HG03442 (cell line): ENCODE data around the gene CLDN19.
"Not testable (repeated sequence)": the region's sequence is repeated elsewhere in the genome, so short reads cannot be mapped to it uniquely, and the experiment has no call there.

Experiments used
- ATAC-seq: cut with Tn5 transposase; IDR thresholded peaks from one replicate; pipeline ENCODE4 v1.9.1; 2021; ENCODE audit warnings: mild to moderate bottlenecking, moderate library complexity; ENCODE audit not compliant: unreplicated experiment

The CLDN19 gene

DNA sequence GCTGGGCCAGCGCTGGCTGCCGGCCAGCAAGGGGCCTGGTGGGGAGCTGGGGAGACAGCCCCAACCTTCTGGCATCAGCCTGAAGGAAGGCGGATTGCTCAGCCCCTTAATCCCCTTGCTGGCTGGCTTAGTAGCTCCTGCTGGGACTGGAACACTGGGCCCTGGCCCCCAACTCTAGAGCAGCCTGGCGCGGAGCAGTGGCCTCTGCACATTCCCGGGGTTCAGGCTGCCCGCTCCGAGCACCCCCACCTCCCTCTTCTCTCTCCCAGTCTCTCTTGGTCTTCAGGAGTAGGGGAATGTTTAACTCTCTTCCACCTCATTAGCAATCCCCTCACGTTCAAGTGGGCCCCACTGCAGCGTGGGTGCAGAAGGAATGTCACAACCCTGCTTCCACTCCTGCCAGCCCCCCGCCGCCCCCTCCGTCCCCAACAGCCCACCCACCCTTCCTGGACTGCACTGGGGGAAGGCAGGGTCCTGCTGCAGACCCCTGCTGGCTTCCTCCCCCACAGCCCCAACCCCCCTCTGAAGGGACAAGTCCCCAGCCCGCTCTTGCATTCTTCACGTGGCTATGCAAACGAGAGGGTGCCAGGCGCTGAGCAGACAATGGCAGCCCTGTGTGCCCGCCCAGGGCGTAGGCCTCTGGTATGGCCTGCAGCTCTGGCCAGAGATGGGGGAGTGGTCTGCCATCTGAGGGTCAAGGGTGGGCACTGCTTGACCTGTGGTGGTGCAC, 980 bp upstream of the CLDN19 start:
- ATAC-seq = no peak

DNA sequence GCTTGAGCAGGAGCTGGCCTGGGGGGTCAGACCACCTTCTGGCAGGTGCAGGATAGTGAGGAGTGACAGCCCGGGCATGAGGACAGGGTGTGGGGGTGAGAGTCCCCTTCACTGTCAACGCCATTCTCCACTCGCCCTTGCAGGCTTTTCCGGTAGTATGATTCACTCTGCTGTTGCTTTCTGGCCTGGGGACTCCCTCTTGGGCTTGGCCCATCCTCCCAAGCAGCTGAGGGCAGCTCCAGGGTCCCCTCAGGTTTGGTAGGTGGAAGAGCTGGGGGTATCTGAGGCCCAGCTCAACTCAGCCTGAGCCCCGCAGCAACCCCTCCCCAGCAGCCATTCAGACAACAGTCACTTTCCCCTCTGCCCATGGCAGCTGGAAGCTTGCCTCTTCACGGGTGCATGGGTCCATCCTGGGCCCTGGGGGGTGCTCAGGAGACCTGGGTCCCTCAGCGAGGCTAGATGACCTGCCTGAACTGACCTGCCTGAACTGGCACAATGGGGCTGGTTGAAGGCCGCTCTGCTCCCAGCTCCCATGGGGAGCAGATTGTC, 1.3 kb downstream of the CLDN19 start:
- no peak for ATAC-seq

DNA sequence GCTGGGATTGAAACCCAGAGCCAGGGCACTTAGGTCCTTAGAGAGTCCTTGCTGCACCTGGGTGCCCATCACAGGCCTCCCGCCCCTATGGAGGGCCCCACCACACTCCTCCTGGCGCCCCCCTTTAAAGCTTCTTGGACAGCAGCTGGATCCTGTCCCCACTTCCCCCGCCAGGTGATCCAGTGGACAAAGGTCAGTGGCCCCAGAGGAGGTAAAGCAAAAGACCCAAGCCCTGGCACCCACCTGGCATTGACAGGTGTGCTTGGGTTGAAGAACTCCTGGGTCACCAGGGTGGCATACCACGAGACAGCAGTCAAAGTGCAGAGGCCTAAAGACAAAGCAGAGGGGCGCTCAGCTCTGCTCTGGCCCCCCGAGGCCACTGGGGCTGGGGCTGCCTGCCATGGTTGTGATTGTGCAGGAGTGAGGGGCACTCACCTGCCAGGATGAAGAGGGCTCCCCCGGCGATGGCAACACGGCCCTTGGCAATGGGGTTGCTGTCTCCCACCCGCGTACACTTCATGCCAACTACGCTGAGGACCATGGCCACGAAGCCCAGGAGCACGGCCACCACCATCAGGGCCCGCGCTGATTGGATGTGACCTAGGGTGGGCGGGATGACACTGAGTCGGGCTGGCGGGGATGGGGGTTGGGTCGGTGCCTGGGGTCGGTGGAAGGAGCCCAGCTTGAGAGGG, 1.9 kb downstream of the CLDN19 start:
- ATAC-seq = no peak

DNA sequence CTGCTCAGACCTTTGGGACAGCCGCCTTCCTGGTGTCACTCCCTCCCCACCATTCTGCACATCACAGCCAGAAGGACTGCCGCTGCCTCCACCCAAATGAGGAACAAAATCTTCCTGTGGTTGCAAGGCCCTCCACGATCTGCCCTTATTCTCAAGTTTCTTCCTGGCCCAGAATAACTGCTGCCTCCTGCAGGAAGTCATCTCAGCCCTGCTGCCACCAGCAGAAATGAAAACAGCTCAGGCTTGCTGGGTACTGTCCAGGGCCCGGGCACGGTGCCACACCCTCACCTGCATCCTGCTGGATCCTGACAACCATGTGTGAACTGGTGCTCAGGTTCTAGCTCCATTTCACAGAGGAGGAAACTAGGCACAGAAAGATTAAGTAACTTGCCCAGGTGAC, 2.8 kb downstream of the CLDN19 start:
- ATAC-seq = no peak

DNA sequence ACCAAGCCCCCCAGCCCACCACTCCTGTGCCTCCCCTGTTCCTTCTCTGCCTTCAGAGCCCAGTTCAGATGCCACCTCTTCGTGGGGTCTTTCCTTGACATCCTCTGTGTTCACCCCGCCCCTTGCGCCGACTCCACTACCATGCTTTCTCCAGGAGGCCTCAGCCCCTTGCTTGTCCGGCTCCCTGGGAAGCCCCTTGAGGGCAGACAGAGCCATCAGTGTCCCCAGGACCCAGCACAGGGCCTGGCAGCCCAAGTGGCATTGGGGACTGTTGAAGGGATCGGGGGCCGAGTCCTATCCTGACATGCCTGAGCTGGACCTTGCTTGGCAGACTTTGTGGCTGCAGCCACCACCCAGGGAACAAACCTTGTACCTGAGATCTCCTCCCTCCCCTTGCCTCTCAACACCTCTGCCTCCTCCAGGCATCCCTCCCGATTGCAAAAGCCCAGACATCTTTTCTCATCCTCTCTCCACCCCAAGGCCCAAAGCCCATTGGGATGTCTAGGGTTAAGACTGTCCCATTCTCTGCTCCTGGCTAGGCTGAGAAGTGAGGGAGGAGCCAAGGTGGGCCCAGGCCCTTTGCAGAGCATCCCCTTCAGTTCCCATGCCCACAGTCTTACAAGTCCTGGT, 3.4 kb downstream of the CLDN19 start:
- ATAC-seq = no peak

DNA sequence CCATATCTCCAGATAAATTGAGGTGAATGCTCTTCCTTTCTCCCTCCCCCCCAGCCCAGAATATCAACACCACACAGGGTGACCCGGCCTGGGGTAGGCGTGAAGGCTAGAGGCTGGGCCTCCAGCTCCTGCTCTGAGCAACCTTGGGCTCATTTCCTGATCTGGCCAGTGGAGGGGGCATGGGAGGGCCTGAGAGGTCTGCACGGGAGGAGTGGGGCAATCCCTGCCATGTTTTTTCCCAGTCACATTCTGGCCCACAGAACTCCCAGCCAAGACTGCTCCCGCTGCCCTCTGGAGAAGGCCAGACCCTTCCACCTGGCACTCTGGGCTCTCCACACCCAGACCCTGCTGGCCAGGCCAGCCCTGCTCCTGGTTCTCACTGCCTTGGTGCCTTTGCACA, 3.9 kb downstream of the CLDN19 start:
- no peak for ATAC-seq

DNA sequence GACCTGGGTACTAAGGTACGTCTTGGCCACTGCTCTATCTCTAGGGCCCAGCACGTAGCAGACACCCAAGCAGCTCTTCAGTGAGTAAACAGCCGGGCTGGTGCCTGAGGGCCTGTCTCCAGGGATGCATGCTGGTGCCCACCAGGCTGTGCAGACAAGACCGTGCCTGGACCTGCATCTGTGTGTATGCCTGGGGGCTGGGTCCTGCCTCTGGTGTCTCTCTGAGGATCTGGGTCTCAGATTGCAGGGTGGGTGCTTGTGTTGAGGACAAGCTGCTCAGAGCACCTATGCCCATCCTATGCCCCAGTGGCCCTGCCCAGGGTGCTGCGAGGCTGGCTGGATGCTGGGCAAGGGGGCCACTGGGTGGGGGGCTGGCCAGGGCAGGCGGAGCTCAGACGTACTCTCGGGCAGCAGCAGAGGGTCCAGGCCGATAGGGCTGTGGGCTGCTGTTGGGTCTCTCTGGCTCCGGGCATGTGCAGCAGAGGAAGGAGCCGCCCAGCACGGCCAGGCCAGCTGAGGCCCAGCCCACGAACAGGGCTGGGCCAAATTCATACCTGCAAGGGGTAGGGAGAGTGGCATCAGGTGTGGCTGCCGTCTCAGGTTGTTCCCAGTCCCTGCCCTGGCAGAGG, 4.4 kb downstream of the CLDN19 start:
- ATAC-seq = no peak

DNA sequence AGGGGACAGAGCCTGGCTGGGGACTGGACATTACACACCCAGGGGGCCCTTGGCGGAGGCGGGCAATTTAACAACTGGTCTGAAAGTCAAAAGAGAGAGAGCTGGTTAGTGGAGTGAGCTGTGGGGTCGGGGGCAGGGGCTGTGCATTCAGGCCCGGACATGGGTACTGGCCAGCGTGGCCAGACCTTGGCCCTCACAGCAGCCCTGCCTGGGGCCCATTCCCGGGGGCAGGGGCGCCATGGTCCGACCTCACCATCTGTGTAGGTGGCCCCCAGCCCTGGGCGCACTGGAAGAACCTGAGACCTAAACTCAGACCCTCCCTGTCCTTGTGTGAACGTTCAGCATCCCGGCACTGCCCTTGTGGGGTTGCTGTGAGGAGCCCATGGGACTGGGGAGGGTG, 5.0 kb downstream of the CLDN19 start:
- ATAC-seq = no peak

DNA sequence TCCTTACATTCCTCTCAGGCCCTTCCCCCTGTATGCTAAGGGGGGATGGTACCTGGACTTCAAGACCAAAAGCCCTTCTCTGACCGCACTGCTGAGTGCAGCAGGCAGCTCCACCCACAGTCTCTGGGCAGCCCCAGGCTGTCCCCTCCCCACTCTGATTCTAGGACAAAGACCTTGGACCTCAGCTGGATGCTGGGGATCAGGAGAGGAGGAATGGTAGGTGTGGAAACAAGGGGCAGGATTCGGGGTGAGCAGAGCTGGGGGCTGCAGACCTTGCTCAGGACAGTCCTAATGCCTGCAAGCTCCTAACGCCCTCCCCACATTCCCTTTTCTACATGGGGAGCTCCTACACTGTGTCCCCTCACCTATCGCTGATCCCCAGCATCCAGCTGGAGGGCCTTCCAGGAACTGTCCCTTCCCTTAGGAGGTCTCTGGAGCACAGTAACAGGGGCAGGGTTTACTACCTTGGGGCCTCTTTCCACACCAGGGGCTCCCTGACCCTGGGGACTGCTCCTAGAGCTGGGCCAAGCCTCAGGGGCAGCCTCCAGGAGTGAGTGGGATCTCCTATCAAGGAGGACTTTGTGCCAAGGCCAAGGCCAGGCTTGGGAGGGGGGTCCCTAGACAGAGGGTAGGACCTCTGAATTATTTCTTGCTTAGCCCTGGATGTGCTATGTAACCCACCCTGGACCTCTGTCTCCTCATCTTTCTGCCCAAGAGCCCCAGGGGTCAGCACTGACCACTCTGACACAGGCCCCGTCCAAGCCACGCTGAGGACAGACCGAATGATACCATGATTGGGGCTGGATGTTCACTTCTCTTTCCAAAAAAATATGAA, 5.6 kb downstream of the CLDN19 start:
- no peak for ATAC-seq

DNA sequence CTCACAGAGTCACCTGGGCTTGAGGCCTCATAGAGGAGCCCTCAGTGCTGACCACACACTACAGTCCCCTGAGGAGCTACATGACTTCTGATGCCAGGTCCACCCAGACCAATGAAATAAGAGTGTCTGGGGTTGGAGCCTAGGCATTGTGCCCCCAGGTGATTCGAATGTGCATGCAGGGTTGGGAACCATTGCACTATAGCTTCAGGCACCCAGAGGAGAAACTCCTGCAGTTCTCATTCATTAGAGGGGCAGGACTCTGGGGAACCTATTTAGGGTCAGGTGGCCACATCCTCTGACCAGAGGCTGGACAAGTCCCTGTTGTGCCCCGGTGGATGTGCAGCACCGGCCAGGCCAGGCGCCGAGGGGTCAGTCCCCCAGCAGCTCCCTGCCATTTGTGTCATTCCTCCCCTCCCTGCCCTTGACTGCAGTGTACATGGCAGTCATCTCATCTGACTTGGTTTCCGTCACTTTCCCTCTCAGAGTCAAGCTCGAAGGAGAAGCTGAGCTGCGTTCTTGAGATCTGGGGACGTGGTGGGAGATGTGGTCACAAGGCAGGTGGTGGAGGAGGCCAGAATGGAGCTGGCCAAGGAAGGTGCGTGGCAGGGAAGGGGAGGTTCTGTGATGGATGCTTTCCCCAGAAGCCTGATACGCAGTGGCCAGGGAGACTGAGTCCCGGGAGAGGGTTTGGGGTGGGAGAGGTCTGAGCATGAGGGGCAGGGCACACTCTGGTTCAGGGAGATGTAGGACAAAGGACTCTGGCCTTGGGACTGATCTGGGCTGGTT, 6.4 kb downstream of the CLDN19 start:
- ATAC-seq = no peak

DNA sequence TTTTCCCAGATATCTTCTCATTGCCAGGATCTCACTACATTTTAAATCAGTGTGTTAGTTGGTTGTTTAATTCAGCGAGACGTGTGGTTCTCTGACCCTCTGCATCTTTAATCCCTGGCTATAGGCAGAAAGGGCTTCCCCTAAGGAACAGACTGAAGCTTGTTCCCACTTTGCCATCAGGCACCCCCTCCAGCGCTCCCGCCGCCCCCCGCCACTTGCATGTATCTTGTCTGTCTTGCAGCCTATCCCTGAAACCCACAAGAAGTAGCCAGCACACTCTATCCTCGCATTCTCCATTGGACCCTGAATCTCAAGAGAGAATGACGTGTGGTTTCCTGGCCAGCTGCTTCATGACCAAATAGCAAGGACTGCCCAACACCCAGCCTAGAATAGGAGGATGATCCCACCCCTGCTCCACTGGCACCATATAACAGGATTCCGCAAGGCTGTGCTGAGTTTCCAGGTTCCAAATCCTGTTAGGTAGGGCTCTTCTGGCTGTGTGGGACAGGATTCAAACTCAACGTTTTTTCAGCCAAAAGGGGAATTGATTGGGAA, 7.8 kb downstream of the CLDN19 start:
- no peak for ATAC-seq

DNA sequence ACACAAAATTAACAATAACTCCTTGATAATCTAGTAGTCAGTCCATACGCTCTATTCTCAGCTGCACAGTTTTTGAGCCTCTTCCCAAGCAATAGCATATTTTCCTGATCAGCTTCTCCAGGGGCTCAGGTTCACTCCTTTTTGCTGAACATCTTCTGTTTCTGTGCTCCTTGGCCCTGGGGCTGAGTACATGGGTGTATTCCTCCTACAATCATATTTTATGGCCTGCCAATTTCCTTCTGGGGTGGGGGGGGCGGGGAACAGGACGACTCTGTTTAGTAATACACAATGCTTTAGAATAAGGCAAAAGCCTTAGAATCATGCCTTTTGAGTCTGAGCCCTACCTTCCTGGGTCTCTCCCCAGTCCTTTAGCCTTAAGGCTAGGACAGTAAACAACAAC, 8.5 kb downstream of the CLDN19 start:
- no peak for ATAC-seq

DNA sequence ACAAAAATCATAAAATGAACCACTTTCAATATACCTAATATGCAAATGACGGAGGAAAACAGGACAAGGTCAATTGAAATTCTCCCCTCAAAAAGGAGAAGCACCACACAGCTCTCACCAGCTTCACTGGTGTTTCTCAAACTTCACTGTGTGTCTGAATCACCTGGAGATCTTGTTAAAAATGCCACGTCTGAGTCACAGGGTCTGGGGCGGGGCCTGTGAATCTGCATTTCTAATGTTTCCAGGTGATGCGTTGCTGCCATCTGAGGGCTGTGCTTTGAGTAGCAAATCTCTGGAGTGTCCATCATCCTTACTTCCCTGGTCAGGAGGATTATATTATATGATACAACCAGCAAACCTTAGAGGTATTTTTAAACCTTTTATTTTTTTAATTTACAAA, 9.0 kb downstream of the CLDN19 start:
- no peak for ATAC-seq

DNA sequence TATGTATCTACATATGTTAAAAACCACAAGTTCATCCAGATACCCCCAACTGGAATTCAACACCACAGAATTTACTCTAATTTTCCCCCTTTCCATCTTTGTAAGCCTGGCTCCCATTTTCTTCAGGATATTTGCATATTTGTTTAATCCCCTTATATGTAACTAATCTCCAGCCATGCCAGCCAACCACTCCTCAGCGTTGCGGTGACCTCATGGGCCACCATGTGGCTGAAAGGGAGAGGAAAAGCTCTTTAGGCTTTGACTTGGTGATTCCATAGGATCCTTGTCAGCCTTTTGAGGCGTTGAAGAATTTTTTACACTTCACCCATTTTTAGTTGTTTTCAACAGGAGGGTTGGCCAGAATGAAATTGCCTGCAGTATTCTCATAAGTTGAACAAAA, 10.0 kb downstream of the CLDN19 start:
- no peak for ATAC-seq

DNA sequence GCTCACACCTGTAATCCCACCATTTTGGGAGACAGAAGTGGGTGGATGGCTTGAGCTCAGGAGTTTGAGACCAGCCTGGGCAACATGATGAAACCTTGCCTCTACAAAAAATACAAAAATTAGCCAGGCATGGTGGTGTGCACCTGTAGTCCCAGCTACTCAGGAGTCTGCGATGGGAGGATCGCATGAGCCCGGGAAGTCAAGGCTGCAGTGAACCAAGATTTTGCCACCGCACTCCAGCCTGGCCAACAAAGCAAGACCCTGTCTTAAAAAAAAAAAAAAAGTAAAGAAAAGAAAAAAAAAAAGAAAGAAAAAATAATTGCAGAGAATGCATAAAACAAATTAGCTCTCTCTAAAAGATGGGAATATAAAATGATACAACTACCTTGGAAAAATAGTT, 14.2 kb downstream of the CLDN19 start:
- ATAC-seq = not testable (repeated sequence)

DNA sequence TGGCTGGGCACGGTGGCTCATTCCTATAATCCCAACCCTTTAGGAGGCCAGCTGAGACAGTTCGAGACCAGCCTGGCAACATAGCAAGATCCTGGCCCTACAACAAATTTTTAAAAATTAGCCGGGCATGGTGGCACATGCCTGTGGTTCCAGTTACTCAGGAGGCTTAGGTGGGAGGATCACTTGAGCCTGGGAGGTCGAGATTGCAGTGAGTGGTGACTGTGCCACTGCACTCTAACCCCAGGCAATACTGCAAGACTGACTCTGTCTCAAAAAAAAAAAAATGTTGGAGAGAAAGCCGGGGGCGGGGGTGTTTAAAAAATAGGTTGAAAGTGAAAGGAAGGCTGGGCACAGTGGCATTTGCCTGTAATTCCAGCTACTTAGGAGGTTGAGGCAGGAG, 16.5 kb downstream of the CLDN19 start:
- ATAC-seq = no peak

DNA sequence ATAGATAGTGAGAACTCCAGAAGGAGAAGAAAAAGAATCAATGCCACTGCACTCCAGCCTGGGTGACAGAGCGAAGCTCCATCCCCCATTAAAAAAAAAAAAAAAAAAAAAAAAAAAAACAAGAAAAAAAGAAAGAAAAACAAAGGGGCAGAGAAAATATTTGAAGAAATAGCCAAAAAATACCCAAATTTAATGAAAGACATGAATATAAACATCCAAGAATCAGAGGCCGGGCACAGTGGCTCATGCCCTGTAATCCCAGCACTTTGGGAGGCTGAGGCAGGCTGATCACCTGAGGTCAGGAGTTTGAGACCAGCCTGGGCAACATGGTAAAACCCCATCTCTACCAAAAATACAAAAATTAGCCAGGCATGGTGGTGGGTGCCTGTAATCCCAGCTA, 17.6 kb downstream of the CLDN19 start:
- ATAC-seq = not testable (repeated sequence)

DNA sequence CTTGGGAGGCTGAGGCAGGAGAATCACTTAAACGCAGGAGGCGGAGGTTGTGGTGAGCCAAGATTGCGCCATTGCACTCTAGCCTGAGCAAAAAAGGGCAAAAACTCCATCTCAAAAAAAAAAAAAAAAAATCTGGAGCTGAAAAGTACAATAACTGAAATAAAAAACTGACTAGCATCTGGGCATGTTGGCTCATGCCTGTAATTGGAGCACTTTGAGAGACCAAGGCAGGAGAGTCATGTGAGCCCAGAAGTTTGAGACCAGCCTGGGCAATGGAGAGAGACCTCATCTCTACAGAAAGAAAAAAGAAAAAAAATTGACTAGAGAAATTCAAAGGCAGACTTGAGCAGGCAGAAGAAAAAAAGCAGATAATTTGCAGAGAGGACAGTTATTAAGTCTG, 18.1 kb downstream of the CLDN19 start:
- ATAC-seq = no peak

DNA sequence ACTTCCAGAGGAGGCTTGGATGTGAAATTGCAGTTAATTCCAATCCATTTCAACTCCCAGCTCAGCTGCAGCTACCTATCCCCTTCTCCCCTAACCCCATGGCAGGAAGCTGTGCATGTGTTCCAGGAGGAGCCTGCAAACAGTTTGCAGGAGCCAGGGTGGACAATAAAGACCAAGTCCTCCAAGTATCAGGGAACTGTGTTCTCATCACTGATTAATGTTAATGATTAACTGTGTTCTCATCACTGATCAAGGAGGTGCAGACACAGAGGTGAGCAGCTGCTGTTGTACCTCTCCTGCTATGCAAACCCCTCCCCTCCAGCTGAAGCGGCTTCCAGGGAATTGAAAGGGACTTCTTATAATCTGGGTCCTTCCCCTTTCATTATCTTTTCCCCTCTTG, 19.2 kb downstream of the CLDN19 start:
- ATAC-seq = no peak

DNA sequence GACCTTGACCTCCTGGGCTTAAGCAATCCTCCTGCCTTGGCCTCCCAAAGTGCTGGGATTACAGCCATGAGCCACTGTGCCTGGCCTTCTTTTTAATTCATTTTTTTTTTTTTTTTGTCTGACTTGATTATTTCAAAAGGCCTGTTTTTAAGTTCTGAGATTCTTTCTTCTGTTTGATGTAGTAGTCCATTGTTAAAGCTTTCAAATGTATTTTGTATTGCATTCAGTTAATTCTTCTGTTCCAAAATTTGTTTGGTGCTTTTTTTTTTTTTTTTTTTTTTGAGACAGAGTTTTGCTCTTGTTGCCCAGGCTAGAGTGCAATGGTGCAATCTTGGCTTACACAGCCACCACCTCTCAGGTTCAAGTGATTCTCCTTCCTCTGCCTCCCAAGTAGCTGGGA, 25.6 kb downstream of the CLDN19 start:
- not testable (repeated sequence) for ATAC-seq
